ENCODE results near the gene FBXO24.
"Not testable (repeated sequence)": the region's sequence is repeated elsewhere in the genome, so short reads cannot be mapped to it uniquely, and the experiment has no call there.

Gene FBXO24

GRCh38 chr7:100539436-100540006, 46.6 kb upstream of the FBXO24 start:
- Histone ChIP-seq H2AK5ac (ENCODE audit: low read depth, low read length) (no peak overlapping the region), H3K14ac (ENCODE audit: low read length) (peak overlapping the region; percentile 97), H3K4me2 (ENCODE audit: insufficient read depth, low read length, poor library complexity, severe bottlenecking) (peak overlapping the region; percentile 83), H2BK12ac (ENCODE audit: low read length) (no peak overlapping the region), H3K79me1 (ENCODE audit: low read depth, low read length) (no peaks in the 10 kb centered on the region), H3K4ac (ENCODE audit: low read length) (no peak overlapping the region), H2BK15ac (ENCODE audit: low read length) (peak overlapping the region; percentile 49), H3K36me3 (replicated peaks in 1 of 2; ENCODE audit: control insufficient read depth in 2 of 2, insufficient read depth in 2 of 2, low read length in 2 of 2) (no peaks in the 10 kb centered on the region), H2BK5ac (ENCODE audit: low read length) (peak overlapping the region; percentile 66), H3K23ac (ENCODE audit: low read depth, low read length, poor library complexity) (peak overlapping the region; percentile 98), H3K9me3 (replicated peaks in 1 of 2; ENCODE audit: control insufficient read depth in 2 of 2, insufficient read depth in 1 of 2, low read depth in 1 of 2, low read length in 2 of 2) (no peaks in the 10 kb centered on the region), H3K18ac (ENCODE audit: low read length) (peak overlapping the region; percentile 94), H3K4me1 (ENCODE audit: control insufficient read depth in 2 of 2, insufficient read depth in 1 of 2, low read depth in 1 of 2, low read length in 2 of 2) (peaks cover 3 to 4% of the 10 kb centered on the region in 2 donors), H3K9ac (ENCODE audit: low read depth, low read length, poor library complexity) (peak overlapping the region; percentile 90), H2BK120ac (ENCODE audit: low read depth, low read length) (no peak overlapping the region), H4K8ac (ENCODE audit: low read depth, low read length) (no peak overlapping the region), H3K4me3 (ENCODE audit: low read length in 2 of 2) (peak overlapping the region; percentile 80 to 85), H3K27me3 (ENCODE audit: control insufficient read depth in 3 of 3, insufficient read depth in 3 of 3, low read depth in 1 of 3, low read length in 3 of 3) (peaks cover 0 to 3% (median 0%) of the 10 kb centered on the region in 3 experiments), H2AFZ (ENCODE audit: low read length) (peak overlapping the region; percentile 98), H3K27ac (replicated peaks; ENCODE audit: low read length) (no peak overlapping the region), H4K91ac (ENCODE audit: low read depth, low read length, poor library complexity) (no peak overlapping the region)
- WGBS, 2 donors (ENCODE audit: extremely low coverage in 2 of 2, insufficient read length in 2 of 2, insufficient replicate concordance in 1 of 2): no CpG with 5 or more reads among the region's 44 CpGs
- DNase-seq (ENCODE audit: low spot score): no peak

- Histone ChIP-seq H4K8ac (ENCODE audit: low read depth, low read length) (no peak overlapping the region), H3K27me3 (ENCODE audit: control insufficient read depth in 3 of 3, insufficient read depth in 3 of 3, low read depth in 1 of 3, low read length in 3 of 3) (peaks cover 0 to 3% (median 0%) of the 10 kb centered on the region in 3 experiments), H3K4me3 (ENCODE audit: low read length in 2 of 2) (peak overlapping the region in 1 of 2 donors; percentile 80), H2BK15ac (ENCODE audit: low read length) (no peak overlapping the region), H3K79me1 (ENCODE audit: low read depth, low read length) (no peaks in the 10 kb centered on the region), H2AFZ (ENCODE audit: low read length) (peak overlapping the region; percentile 98), H3K14ac (ENCODE audit: low read length) (no peak overlapping the region), H4K91ac (ENCODE audit: low read depth, low read length, poor library complexity) (no peak overlapping the region), H3K4ac (ENCODE audit: low read length) (no peak overlapping the region), H3K23ac (ENCODE audit: low read depth, low read length, poor library complexity) (no peak overlapping the region), H3K18ac (ENCODE audit: low read length) (no peak overlapping the region), H3K36me3 (replicated peaks in 1 of 2; ENCODE audit: control insufficient read depth in 2 of 2, insufficient read depth in 2 of 2, low read length in 2 of 2) (no peaks in the 10 kb centered on the region), H3K9me3 (replicated peaks in 1 of 2; ENCODE audit: control insufficient read depth in 2 of 2, insufficient read depth in 1 of 2, low read depth in 1 of 2, low read length in 2 of 2) (no peaks in the 10 kb centered on the region), H3K4me2 (ENCODE audit: insufficient read depth, low read length, poor library complexity, severe bottlenecking) (peak overlapping the region; percentile 83), H3K4me1 (ENCODE audit: control insufficient read depth in 2 of 2, insufficient read depth in 1 of 2, low read depth in 1 of 2, low read length in 2 of 2) (peaks cover 4 to 6% of the 10 kb centered on the region in 2 donors), H2BK12ac (ENCODE audit: low read length) (no peak overlapping the region), H3K27ac (replicated peaks; ENCODE audit: low read length) (no peak overlapping the region), H2BK120ac (ENCODE audit: low read depth, low read length) (no peak overlapping the region), H2AK5ac (ENCODE audit: low read depth, low read length) (no peak overlapping the region), H2BK5ac (ENCODE audit: low read length) (no peak overlapping the region), H3K9ac (ENCODE audit: low read depth, low read length, poor library complexity) (no peak overlapping the region)
- no CpG with 5 or more reads among the region's 6 CpGs for WGBS, 2 donors (ENCODE audit: extremely low coverage in 2 of 2, insufficient read length in 2 of 2, insufficient replicate concordance in 1 of 2)
- no peak for DNase-seq (ENCODE audit: low spot score)
Measured at GRCh38 chr7:100540073-100540723, 45.9 kb upstream of the FBXO24 start.

- H2BK15ac ChIP-seq (ENCODE audit: low read length); H3K36me3 ChIP-seq (replicated peaks in 1 of 2; ENCODE audit: control insufficient read depth in 2 of 2, insufficient read depth in 2 of 2, low read length in 2 of 2); H3K4me3 ChIP-seq (ENCODE audit: low read length in 2 of 2); H3K14ac ChIP-seq (ENCODE audit: low read length); H3K9me3 ChIP-seq (replicated peaks in 1 of 2; ENCODE audit: control insufficient read depth in 2 of 2, insufficient read depth in 1 of 2, low read depth in 1 of 2, low read length in 2 of 2); H3K27ac ChIP-seq (replicated peaks; ENCODE audit: low read length); DNase-seq (ENCODE audit: low spot score); H2BK5ac ChIP-seq (ENCODE audit: low read length); H4K91ac ChIP-seq (ENCODE audit: low read depth, low read length, poor library complexity); H3K4me2 ChIP-seq (ENCODE audit: insufficient read depth, low read length, poor library complexity, severe bottlenecking); H2BK12ac ChIP-seq (ENCODE audit: low read length); H4K8ac ChIP-seq (ENCODE audit: low read depth, low read length); H2AFZ ChIP-seq (ENCODE audit: low read length); H3K18ac ChIP-seq (ENCODE audit: low read length); H3K23ac ChIP-seq (ENCODE audit: low read depth, low read length, poor library complexity); H2AK5ac ChIP-seq (ENCODE audit: low read depth, low read length); H2BK120ac ChIP-seq (ENCODE audit: low read depth, low read length); H3K27me3 ChIP-seq (ENCODE audit: control insufficient read depth in 3 of 3, insufficient read depth in 3 of 3, low read depth in 1 of 3, low read length in 3 of 3); H3K79me1 ChIP-seq (ENCODE audit: low read depth, low read length); H3K9ac ChIP-seq (ENCODE audit: low read depth, low read length, poor library complexity); H3K4ac ChIP-seq (ENCODE audit: low read length): not testable (repeated sequence)
- WGBS, 2 donors (ENCODE audit: extremely low coverage in 2 of 2, insufficient read length in 2 of 2, insufficient replicate concordance in 1 of 2): no CpG with 5 or more reads among the region's 7 CpGs
- H3K4me1 ChIP-seq (ENCODE audit: control insufficient read depth in 2 of 2, insufficient read depth in 1 of 2, low read depth in 1 of 2, low read length in 2 of 2): peaks cover 12 to 17% of the 10 kb centered on the region in 2 donors
Measured at GRCh38 chr7:100541309-100541708, 44.8 kb upstream of the FBXO24 start.

GRCh38 chr7:100543586-100543985, 42.5 kb upstream of the FBXO24 start:
- H3K4me1 ChIP-seq (ENCODE audit: control insufficient read depth in 2 of 2, insufficient read depth in 1 of 2, low read depth in 1 of 2, low read length in 2 of 2): peaks cover 12 to 35% of the 10 kb centered on the region in 2 donors
- no peak overlapping the region for H2BK120ac ChIP-seq (ENCODE audit: low read depth, low read length)
- H3K4ac ChIP-seq (ENCODE audit: low read length): no peak overlapping the region
- H2AFZ ChIP-seq (ENCODE audit: low read length): no peak overlapping the region
- no peak overlapping the region for H3K9ac ChIP-seq (ENCODE audit: low read depth, low read length, poor library complexity)
- H3K27ac ChIP-seq (replicated peaks; ENCODE audit: low read length): no peak overlapping the region
- no peaks in the 10 kb centered on the region for H3K79me1 ChIP-seq (ENCODE audit: low read depth, low read length)
- H3K23ac ChIP-seq (ENCODE audit: low read depth, low read length, poor library complexity): no peak overlapping the region
- H3K36me3 ChIP-seq (replicated peaks in 1 of 2; ENCODE audit: control insufficient read depth in 2 of 2, insufficient read depth in 2 of 2, low read length in 2 of 2): peaks cover 0 to under 1% of the 10 kb centered on the region in 2 donors
- DNase-seq (ENCODE audit: low spot score): no peak
- no peak overlapping the region for H4K91ac ChIP-seq (ENCODE audit: low read depth, low read length, poor library complexity)
- no CpG with 5 or more reads among the region's 1 CpG for WGBS, 2 donors (ENCODE audit: extremely low coverage in 2 of 2, insufficient read length in 2 of 2, insufficient replicate concordance in 1 of 2)
- H4K8ac ChIP-seq (ENCODE audit: low read depth, low read length): no peak overlapping the region
- no peak overlapping the region for H2BK5ac ChIP-seq (ENCODE audit: low read length)
- H3K4me3 ChIP-seq (ENCODE audit: low read length in 2 of 2): no peak overlapping the region
- no peak overlapping the region for H2BK12ac ChIP-seq (ENCODE audit: low read length)
- H3K18ac ChIP-seq (ENCODE audit: low read length): no peak overlapping the region
- no peaks in the 10 kb centered on the region for H3K9me3 ChIP-seq (replicated peaks in 1 of 2; ENCODE audit: control insufficient read depth in 2 of 2, insufficient read depth in 1 of 2, low read depth in 1 of 2, low read length in 2 of 2)
- no peak overlapping the region for H3K4me2 ChIP-seq (ENCODE audit: insufficient read depth, low read length, poor library complexity, severe bottlenecking)
- no peak overlapping the region for H2AK5ac ChIP-seq (ENCODE audit: low read depth, low read length)
- H3K14ac ChIP-seq (ENCODE audit: low read length): no peak overlapping the region
- H3K27me3 ChIP-seq (ENCODE audit: control insufficient read depth in 3 of 3, insufficient read depth in 3 of 3, low read depth in 1 of 3, low read length in 3 of 3): peaks cover 0 to 3% (median 0%) of the 10 kb centered on the region in 3 experiments
- no peak overlapping the region for H2BK15ac ChIP-seq (ENCODE audit: low read length)
